Measurements from ENCODE around the gene INTS11.

The INTS11 gene

DNA sequence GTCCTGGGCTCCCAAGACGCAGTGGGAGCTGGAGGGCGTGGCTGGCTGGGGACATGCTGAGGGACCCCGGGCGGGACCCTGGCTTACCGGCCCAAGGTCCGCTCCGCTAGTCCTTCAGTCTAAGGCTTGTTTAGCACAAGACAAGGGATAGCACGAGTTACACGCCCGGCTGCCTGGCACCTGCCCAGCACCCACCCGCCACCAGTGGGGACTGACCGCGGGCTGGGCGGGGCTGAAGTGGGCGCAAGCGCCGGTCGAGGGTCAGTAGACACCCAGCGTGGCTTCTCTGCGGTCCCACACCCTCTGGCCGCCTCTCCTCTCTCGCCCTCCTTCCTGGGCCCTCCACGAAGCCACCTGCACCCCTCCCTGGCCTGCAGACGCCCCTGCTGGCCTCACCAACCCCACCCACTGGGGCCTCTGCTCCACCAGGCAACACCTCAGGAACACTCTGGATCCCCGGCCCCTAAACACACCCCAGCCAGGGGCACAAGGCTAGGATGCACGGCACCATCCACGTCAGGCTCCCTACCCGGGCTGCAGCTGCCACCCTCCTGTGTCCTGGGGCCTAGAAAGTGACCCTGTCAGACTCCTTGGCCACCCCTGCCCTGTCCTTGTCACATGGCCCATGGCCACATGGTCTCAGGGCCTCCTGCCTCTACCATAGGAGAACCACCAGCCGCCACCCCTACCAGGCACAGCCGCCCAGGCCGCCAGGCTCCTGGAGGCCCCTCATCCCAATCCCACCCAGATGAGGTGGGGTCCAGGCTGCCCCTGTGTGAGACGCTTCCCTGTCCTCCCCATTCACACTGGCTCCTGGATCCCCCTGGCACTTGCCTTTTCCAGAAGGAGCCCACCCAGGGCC is 12.7 kb upstream of the INTS11 start:
- no peak overlapping the region for H3K27ac ChIP-seq (ENCODE audit: extremely low read depth, low read depth, low read length)
- peaks cover 0 to 79% of the 10 kb centered on the region in 2 experiments; a peak in 2 of 3 replicates for H3K36me3 ChIP-seq (ENCODE audit: control insufficient read depth in 2 of 2, insufficient read depth in 1 of 2, low read length in 2 of 2)
- no peaks in the 10 kb centered on the region for H3K4me1 ChIP-seq (ENCODE audit: control insufficient read depth, insufficient read depth, low read length)
- ChIA-PET POLR2A (interaction anchor here (0.9 to 2.4 kb wide), 4 partner anchors 9 to 25 kb away, joined by 3 to 7 read pairs (median 4); no protein-coding TSS in a partner anchor), CTCF (interaction anchor here (0.6 kb wide), 1 partner anchor 277 kb away, joined by 3 read pairs; no protein-coding TSS in a partner anchor)
- H3K4me3 ChIP-seq (ENCODE audit: low read depth, low read length), result no peak overlapping the region
- TF ChIP-seq ZNF404 (tag by site-specific recombination; IDR thresholded peaks at IDR 0.05), result no peak
- TF ChIP-seq ZBTB7A (tag by site-specific recombination; IDR thresholded peaks at IDR 0.05; ENCODE audit: low read depth), result no peak
- TF ChIP-seq YY2 (tag by site-specific recombination; IDR thresholded peaks at IDR 0.05), result no peak
- peak; percentile 63 for TF ChIP-seq KLF1 (tag by site-specific recombination; IDR thresholded peaks at IDR 0.05)
- no peak for TF ChIP-seq ZNF76 (tag by site-specific recombination; IDR thresholded peaks at IDR 0.05; ENCODE audit: borderline replicate concordance, low read depth)
- TF ChIP-seq ZNF843 (tag by site-specific recombination; IDR thresholded peaks at IDR 0.05), result no peak
- TF ChIP-seq ZNF146 (tag by site-specific recombination; IDR thresholded peaks at IDR 0.05), result no peak
- no peak for TF ChIP-seq ZNF704 (tag by site-specific recombination; IDR thresholded peaks at IDR 0.05)
- peak; percentile 57 for TF ChIP-seq GLIS1 (tag by site-specific recombination; IDR thresholded peaks at IDR 0.05)
- no peak for TF ChIP-seq PRDM4 (tag by site-specific recombination; IDR thresholded peaks at IDR 0.05)
- TF ChIP-seq ZNF585B (tag by site-specific recombination; IDR thresholded peaks at IDR 0.05), result no peak
- TF ChIP-seq HOXD13 (CRISPR knock-in tag; IDR thresholded peaks at IDR 0.05; ENCODE audit: borderline replicate concordance), result no peak
- TF ChIP-seq ZNF366 (tag by site-specific recombination; conservative IDR thresholded peaks at IDR 0.05), result no peak
- no peak for TF ChIP-seq ZFP3 (tag by site-specific recombination; IDR thresholded peaks at IDR 0.05; ENCODE audit: low read depth)
- TF ChIP-seq TCF7L2 (IDR thresholded peaks at IDR 0.05; ENCODE audit: borderline replicate concordance, low read depth, low read length), result no peak
- no peak for TF ChIP-seq ZNF658 (tag by site-specific recombination; IDR thresholded peaks at IDR 0.05)
- TF ChIP-seq KLF9 (tag by site-specific recombination; IDR thresholded peaks at IDR 0.05; ENCODE audit: low read depth), result 0 out of 2 replicates have a peak, but pooled peaks have one; percentile 25
- peak; percentile 16; the same call in 1 of the 2 replicates for TF ChIP-seq HIC1 (tag by site-specific recombination; IDR thresholded peaks at IDR 0.05)
- TF ChIP-seq ZNF692 (tag by site-specific recombination; IDR thresholded peaks at IDR 0.05), result no peak
- H3K9me3 ChIP-seq (ENCODE audit: control insufficient read depth, insufficient read depth, low read depth, low read length), result no peaks in the 10 kb centered on the region

Measured in HEK293 (cell line).